ENCODE results near the gene GOLGA8B. TPM values are rescaled to one million over a fixed set of nuclear protein-coding genes. Genes with fewer than 3 reads are reported as not detected.
"Not testable (repeated sequence)": the region's sequence is repeated elsewhere in the genome, so short reads cannot be mapped to it uniquely, and the experiment has no call there.

GOLGA8B gene
- total RNA-seq, 4 donors from 2014 or later = 77.6 to 142 (median 107) TPM

- 97% methylated on average over 7 of the region's 9 CpGs; no CpG with 5 or more reads in 1 of the 2 donors for WGBS, 2 donors (ENCODE audit: low coverage in 1 of 2)
- Histone ChIP-seq H3K27ac (no peak overlapping the region), H3K9me3 (no peaks in the 10 kb centered on the region), H3K4me3 (no peak overlapping the region), H3K4me1 (peaks cover 6 to 14% (median 12%) of the 10 kb centered on the region in 4 donors), H3K27me3 (peaks cover 29% of the 10 kb centered on the region), H3K36me3 (no peaks in the 10 kb centered on the region)
- DNase-seq = no peak
- TF ChIP-seq POLR2AphosphoS5 (IDR thresholded peaks at IDR 0.05) (no peak), EP300 (IDR thresholded peaks at IDR 0.05; ENCODE audit: low read depth) (no peak), POLR2A (IDR thresholded peaks at IDR 0.05) (no peak), CTCF (IDR thresholded peaks at IDR 0.05) (no peak)
- intact Hi-C loops (cut with DNase I; ENCODE audit: low total_unique reads) (no loop called here), in situ Hi-C loops (cut with MboI; ENCODE audit: low pct_ligation_motif_present in 1 of 4, low pct_unique_long_range_greater_than_20kb in 1 of 4, low sequenced_read_pairs in 3 of 4) (loop anchor here in 3 of 4 donors (25.0 kb wide), 4 partner anchors 144 to 519 kb away; partner anchors contain the start of genes EMC4 (in 2 of the 3) and GOLGA8A (in 1 of the 3))
These were observed 2.4 kb downstream of the GOLGA8B start for GRCh38 chr15:34581043-34581365.

- peaks cover 29% of the 10 kb centered on the region for H3K27me3 ChIP-seq
- H3K36me3 ChIP-seq; H3K27ac ChIP-seq; DNase-seq; intact Hi-C loops (cut with DNase I; ENCODE audit: low total_unique reads); H3K4me3 ChIP-seq; H3K9me3 ChIP-seq: not testable (repeated sequence)
- in situ Hi-C loops (cut with MboI; ENCODE audit: low pct_ligation_motif_present in 1 of 4, low pct_unique_long_range_greater_than_20kb in 1 of 4, low sequenced_read_pairs in 3 of 4) = loop anchor here in 3 of 4 donors (25.0 kb wide), 4 partner anchors 143 to 518 kb away; partner anchors contain the start of genes EMC4 (in 2 of the 3) and GOLGA8A (in 1 of the 3)
- H3K4me1 ChIP-seq = peaks cover 6 to 14% (median 12%) of the 10 kb centered on the region in 4 donors
- 94% methylated on average over 13 of the region's 15 CpGs; no CpG with 5 or more reads in 1 of the 2 donors for WGBS, 2 donors (ENCODE audit: low coverage in 1 of 2)
These were observed 3.0 kb downstream of the GOLGA8B start for GRCh38 chr15:34580251-34581042.

- intact Hi-C loops (cut with DNase I; ENCODE audit: low total_unique reads) = no loop called here
- no peaks in the 10 kb centered on the region for H3K9me3 ChIP-seq
These were observed 5.2 kb downstream of the GOLGA8B start for GRCh38 chr15:34578283-34578674.

GRCh38 chr15:34577658-34578282 lies 5.7 kb downstream of the GOLGA8B start:
- H3K9me3 ChIP-seq; intact Hi-C loops (cut with DNase I; ENCODE audit: low total_unique reads); H3K4me3 ChIP-seq; H3K27ac ChIP-seq; H3K36me3 ChIP-seq; DNase-seq; H3K4me1 ChIP-seq: not testable (repeated sequence)
- H3K27me3 ChIP-seq = peaks cover 11% of the 10 kb centered on the region
- in situ Hi-C loops (cut with MboI; ENCODE audit: low pct_ligation_motif_present in 1 of 4, low pct_unique_long_range_greater_than_20kb in 1 of 4, low sequenced_read_pairs in 3 of 4) = loop anchor here in 3 of 4 donors (25.0 kb wide), 4 partner anchors 140 to 515 kb away; partner anchors contain the start of genes EMC4 (in 2 of the 3) and GOLGA8A (in 1 of the 3)
- WGBS, 2 donors (ENCODE audit: low coverage in 1 of 2) = 88 to 91% methylated on average over 4 of the region's 4 CpGs

More at GRCh38 chr15:34578283-34578674, 5.2 kb downstream of the GOLGA8B start:
- H3K4me3 ChIP-seq = no peak overlapping the region
- no peaks in the 10 kb centered on the region for H3K36me3 ChIP-seq
- no peak overlapping the region for H3K27ac ChIP-seq
- in situ Hi-C loops (cut with MboI; ENCODE audit: low pct_ligation_motif_present in 1 of 4, low pct_unique_long_range_greater_than_20kb in 1 of 4, low sequenced_read_pairs in 3 of 4) = loop anchor here in 3 of 4 donors (25.0 kb wide), 4 partner anchors 141 to 516 kb away; partner anchors contain the start of genes EMC4 (in 2 of the 3) and GOLGA8A (in 1 of the 3)
- 90% methylated on average over 10 of the region's 10 CpGs; no CpG with 5 or more reads in 1 of the 2 donors for WGBS, 2 donors (ENCODE audit: low coverage in 1 of 2)
- TF ChIP-seq POLR2AphosphoS5 (IDR thresholded peaks at IDR 0.05) (no peak), CTCF (IDR thresholded peaks at IDR 0.05) (no peak), POLR2A (IDR thresholded peaks at IDR 0.05) (no peak), EP300 (IDR thresholded peaks at IDR 0.05; ENCODE audit: low read depth) (no peak)
- H3K4me1 ChIP-seq = peaks cover 5 to 8% (median 6%) of the 10 kb centered on the region in 4 donors
- DNase-seq = no peak
- H3K27me3 ChIP-seq = peaks cover 11% of the 10 kb centered on the region

- H3K4me1 ChIP-seq; H3K9me3 ChIP-seq; intact Hi-C loops (cut with DNase I; ENCODE audit: low total_unique reads); H3K27me3 ChIP-seq; H3K4me3 ChIP-seq; H3K36me3 ChIP-seq; H3K27ac ChIP-seq; DNase-seq: not testable (repeated sequence)
- in situ Hi-C loops (cut with MboI; ENCODE audit: low pct_ligation_motif_present in 1 of 4, low pct_unique_long_range_greater_than_20kb in 1 of 4, low sequenced_read_pairs in 3 of 4) = loop anchor here in 3 of 4 donors (25.0 kb wide), 4 partner anchors 138 to 513 kb away; partner anchors contain the start of genes EMC4 (in 2 of the 3) and GOLGA8A (in 1 of the 3)
- whole genome bisulfite sequencing, 2 donors (ENCODE audit: low coverage in 1 of 2) = 85 to 92% methylated on average over 7 to 12 of the region's 12 CpGs
These were observed 8.4 kb downstream of the GOLGA8B start for GRCh38 chr15:34575035-34575434.

- H3K27ac ChIP-seq; H3K27me3 ChIP-seq; H3K9me3 ChIP-seq; DNase-seq; in situ Hi-C loops (cut with MboI; ENCODE audit: low pct_ligation_motif_present in 1 of 4, low pct_unique_long_range_greater_than_20kb in 1 of 4, low sequenced_read_pairs in 3 of 4); H3K4me3 ChIP-seq; H3K4me1 ChIP-seq; H3K36me3 ChIP-seq; intact Hi-C loops (cut with DNase I; ENCODE audit: low total_unique reads): not testable (repeated sequence)
- 90% methylated on average over 6 of the region's 6 CpGs; no CpG with 5 or more reads in 1 of the 2 donors for WGBS, 2 donors (ENCODE audit: low coverage in 1 of 2)
These were observed 10.5 kb downstream of the GOLGA8B start for GRCh38 chr15:34572921-34573320.

GRCh38 chr15:34572019-34572641 lies 11.3 kb downstream of the GOLGA8B start:
- in situ Hi-C loops (cut with MboI; ENCODE audit: low pct_ligation_motif_present in 1 of 4, low pct_unique_long_range_greater_than_20kb in 1 of 4, low sequenced_read_pairs in 3 of 4); H3K9me3 ChIP-seq; DNase-seq; H3K4me1 ChIP-seq; H3K27ac ChIP-seq; H3K4me3 ChIP-seq; H3K36me3 ChIP-seq; H3K27me3 ChIP-seq; intact Hi-C loops (cut with DNase I; ENCODE audit: low total_unique reads): not testable (repeated sequence)
- 75 to 78% methylated on average over 12 to 13 of the region's 13 CpGs for WGBS, 2 donors (ENCODE audit: low coverage in 1 of 2)

Data from transverse colon (tissue), 4 donors.